H1 (cell line): ENCODE data around the gene ZFYVE1. TPM values are rescaled to one million over a fixed set of nuclear protein-coding genes. Genes with fewer than 3 reads are reported as not detected.

ENCODE experiments used
- CHD1 ChIP-seq: IDR thresholded peaks from 2 replicates; pipeline ENCODE4 v1.6.1; 2012; ENCODE audit warnings: low read depth, low read length, improper control_type of control experiment
- CREB1 ChIP-seq: IDR thresholded peaks from 2 replicates; pipeline ENCODE4 v1.6.1; 2012; ENCODE audit warnings: inconsistent platforms
- FOSL1 ChIP-seq: IDR thresholded peaks from 2 replicates; pipeline ENCODE4 v1.6.1; 2011; ENCODE audit warnings: mild to moderate bottlenecking, low read depth, low read length, moderate library complexity; ENCODE audit not compliant: insufficient read depth
- HDAC2 ChIP-seq, 2 experiments: fragments of 300-600 bp in 1 of 2; sonication (generic) in 1 of 2; IDR thresholded peaks; 2 replicates each; pipeline ENCODE4 v1.6.1; 2011 to 2012; ENCODE audit warnings: low read depth in 2 of 2, low read length in 2 of 2, mild to moderate bottlenecking in 2 of 2, moderate library complexity in 2 of 2, borderline replicate concordance in 1 of 2, inconsistent platforms in 1 of 2
- JUN ChIP-seq: IDR thresholded peaks from 2 replicates; pipeline ENCODE4 v1.6.1; 2011; ENCODE audit warnings: low read depth, mild to moderate bottlenecking, improper control_type of control experiment, low read length
- KDM4A ChIP-seq: IDR thresholded peaks from one replicate; pipeline ENCODE4 v1.7.1; 2012; ENCODE audit warnings: low read depth, mild to moderate bottlenecking, moderate library complexity, low read length, inconsistent platforms; ENCODE audit not compliant: severe bottlenecking
- MAFK ChIP-seq: IDR thresholded peaks from 2 replicates; pipeline ENCODE4 v1.6.1; 2012; ENCODE audit warnings: low read depth, mild to moderate bottlenecking, improper control_type of control experiment, low read length
- MAX ChIP-seq: IDR thresholded peaks from 2 replicates; pipeline ENCODE4 v1.6.1; 2012; ENCODE audit warnings: inconsistent platforms
- SAP30 ChIP-seq: fragments of 300-600 bp; sonication (generic); IDR thresholded peaks from 2 replicates; pipeline ENCODE4 v1.7.1; 2012; ENCODE audit warnings: low read length, moderate library complexity, mild to moderate bottlenecking, inconsistent platforms; ENCODE audit not compliant: insufficient read depth, insufficient replicate concordance
- polyA plus RNA-seq, 7 experiments: library from polyadenylated mRNA; depleted of rRNA in 3 of 7; stranded (reverse) in 5 of 7; unstranded in 2 of 7; fragments of >200 nt in 5 of 7; fragments of 200-250 nt in 2 of 7; gene quantifications; 1 replicate in 5 of 7; 2 replicates in 1 of 7; 4 replicates in 1 of 7; pipeline versions ENCODE4 v1.2.1 to v1.2.3, GENCODE V29; 2011 to 2013; ENCODE audit warnings: missing spikeins in 2 of 7, mixed read lengths in 2 of 7
- total RNA-seq: library from RNA; stranded (reverse); fragmentation: NEBNext Ultra II Directional; extraction: Animal tissue kit (Norgen Biotek cat#: 25700); gene quantifications from 2 replicates; pipeline ENCODE4 v1.2.1, GENCODE V29; 2021
- TF ChIP-seq, protein P1 (sequence below): fragments of 300-600 bp; sonication (generic); IDR thresholded peaks from 2 replicates; pipeline ENCODE4 v1.7.1; 2012; ENCODE audit warnings: low read length, moderate library complexity, mild to moderate bottlenecking, inconsistent platforms; ENCODE audit not compliant: insufficient replicate concordance

Gene ZFYVE1
- total and polyA plus RNA-seq, 2 of the 8 experiments (the other 6 are each of a cell fraction or from before 2014, with no cell fraction given), result 9.8 to 12.5 TPM

GRCh38 chr14:72926292-72927028 is 100.4 kb downstream of the ZFYVE1 start, which contains the start of gene DCAF4 (continued):
- TF ChIP-seq, protein P1, sequence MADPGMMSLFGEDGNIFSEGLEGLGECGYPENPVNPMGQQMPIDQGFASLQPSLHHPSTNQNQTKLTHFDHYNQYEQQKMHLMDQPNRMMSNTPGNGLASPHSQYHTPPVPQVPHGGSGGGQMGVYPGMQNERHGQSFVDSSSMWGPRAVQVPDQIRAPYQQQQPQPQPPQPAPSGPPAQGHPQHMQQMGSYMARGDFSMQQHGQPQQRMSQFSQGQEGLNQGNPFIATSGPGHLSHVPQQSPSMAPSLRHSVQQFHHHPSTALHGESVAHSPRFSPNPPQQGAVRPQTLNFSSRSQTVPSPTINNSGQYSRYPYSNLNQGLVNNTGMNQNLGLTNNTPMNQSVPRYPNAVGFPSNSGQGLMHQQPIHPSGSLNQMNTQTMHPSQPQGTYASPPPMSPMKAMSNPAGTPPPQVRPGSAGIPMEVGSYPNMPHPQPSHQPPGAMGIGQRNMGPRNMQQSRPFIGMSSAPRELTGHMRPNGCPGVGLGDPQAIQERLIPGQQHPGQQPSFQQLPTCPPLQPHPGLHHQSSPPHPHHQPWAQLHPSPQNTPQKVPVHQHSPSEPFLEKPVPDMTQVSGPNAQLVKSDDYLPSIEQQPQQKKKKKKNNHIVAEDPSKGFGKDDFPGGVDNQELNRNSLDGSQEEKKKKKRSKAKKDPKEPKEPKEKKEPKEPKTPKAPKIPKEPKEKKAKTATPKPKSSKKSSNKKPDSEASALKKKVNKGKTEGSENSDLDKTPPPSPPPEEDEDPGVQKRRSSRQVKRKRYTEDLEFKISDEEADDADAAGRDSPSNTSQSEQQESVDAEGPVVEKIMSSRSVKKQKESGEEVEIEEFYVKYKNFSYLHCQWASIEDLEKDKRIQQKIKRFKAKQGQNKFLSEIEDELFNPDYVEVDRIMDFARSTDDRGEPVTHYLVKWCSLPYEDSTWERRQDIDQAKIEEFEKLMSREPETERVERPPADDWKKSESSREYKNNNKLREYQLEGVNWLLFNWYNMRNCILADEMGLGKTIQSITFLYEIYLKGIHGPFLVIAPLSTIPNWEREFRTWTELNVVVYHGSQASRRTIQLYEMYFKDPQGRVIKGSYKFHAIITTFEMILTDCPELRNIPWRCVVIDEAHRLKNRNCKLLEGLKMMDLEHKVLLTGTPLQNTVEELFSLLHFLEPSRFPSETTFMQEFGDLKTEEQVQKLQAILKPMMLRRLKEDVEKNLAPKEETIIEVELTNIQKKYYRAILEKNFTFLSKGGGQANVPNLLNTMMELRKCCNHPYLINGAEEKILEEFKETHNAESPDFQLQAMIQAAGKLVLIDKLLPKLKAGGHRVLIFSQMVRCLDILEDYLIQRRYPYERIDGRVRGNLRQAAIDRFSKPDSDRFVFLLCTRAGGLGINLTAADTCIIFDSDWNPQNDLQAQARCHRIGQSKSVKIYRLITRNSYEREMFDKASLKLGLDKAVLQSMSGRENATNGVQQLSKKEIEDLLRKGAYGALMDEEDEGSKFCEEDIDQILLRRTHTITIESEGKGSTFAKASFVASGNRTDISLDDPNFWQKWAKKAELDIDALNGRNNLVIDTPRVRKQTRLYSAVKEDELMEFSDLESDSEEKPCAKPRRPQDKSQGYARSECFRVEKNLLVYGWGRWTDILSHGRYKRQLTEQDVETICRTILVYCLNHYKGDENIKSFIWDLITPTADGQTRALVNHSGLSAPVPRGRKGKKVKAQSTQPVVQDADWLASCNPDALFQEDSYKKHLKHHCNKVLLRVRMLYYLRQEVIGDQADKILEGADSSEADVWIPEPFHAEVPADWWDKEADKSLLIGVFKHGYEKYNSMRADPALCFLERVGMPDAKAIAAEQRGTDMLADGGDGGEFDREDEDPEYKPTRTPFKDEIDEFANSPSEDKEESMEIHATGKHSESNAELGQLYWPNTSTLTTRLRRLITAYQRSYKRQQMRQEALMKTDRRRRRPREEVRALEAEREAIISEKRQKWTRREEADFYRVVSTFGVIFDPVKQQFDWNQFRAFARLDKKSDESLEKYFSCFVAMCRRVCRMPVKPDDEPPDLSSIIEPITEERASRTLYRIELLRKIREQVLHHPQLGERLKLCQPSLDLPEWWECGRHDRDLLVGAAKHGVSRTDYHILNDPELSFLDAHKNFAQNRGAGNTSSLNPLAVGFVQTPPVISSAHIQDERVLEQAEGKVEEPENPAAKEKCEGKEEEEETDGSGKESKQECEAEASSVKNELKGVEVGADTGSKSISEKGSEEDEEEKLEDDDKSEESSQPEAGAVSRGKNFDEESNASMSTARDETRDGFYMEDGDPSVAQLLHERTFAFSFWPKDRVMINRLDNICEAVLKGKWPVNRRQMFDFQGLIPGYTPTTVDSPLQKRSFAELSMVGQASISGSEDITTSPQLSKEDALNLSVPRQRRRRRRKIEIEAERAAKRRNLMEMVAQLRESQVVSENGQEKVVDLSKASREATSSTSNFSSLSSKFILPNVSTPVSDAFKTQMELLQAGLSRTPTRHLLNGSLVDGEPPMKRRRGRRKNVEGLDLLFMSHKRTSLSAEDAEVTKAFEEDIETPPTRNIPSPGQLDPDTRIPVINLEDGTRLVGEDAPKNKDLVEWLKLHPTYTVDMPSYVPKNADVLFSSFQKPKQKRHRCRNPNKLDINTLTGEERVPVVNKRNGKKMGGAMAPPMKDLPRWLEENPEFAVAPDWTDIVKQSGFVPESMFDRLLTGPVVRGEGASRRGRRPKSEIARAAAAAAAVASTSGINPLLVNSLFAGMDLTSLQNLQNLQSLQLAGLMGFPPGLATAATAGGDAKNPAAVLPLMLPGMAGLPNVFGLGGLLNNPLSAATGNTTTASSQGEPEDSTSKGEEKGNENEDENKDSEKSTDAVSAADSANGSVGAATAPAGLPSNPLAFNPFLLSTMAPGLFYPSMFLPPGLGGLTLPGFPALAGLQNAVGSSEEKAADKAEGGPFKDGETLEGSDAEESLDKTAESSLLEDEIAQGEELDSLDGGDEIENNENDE, result no peak
- TF ChIP-seq CHD1 (no peak), MAX (peak; percentile 85), SAP30 (peak; percentile 83), CREB1 (peak; percentile 75), FOSL1 (no peak), HDAC2 (IDR thresholded peaks at IDR 0.05; ENCODE audit: borderline replicate concordance in 1 of 2, low read depth in 2 of 2, low read length in 2 of 2) (peak; percentile 38 to 55; a peak in 1 of 4 replicates), JUN (no peak), MAFK (no peak), KDM4A (no peak)
